Parathyroid adenoma (tissue), 2 donors: ENCODE data around the gene GRIK3.

Source experiments
- H2AFZ ChIP-seq: fragments of 300-600 bp; sonication (generic); one replicate; pipeline ENCODE4 v1.7.0; 2017; ENCODE audit warnings: antibody characterized with exemption, mild to moderate bottlenecking
- H3K27ac ChIP-seq: fragments of 300-600 bp; sonication (generic); one replicate; pipeline ENCODE4 v1.7.0; 2017
- H3K27me3 ChIP-seq: fragments of 300-600 bp; sonication (generic); one replicate; pipeline ENCODE4 v1.7.0; 2017; ENCODE audit warnings: low read length; ENCODE audit not compliant: control insufficient read depth, insufficient read depth
- H3K36me3 ChIP-seq: fragments of 300-600 bp; sonication (generic); one replicate; pipeline ENCODE4 v1.7.0; 2017; ENCODE audit warnings: low read length; ENCODE audit not compliant: control insufficient read depth, insufficient read depth
- H3K4me1 ChIP-seq: fragments of 300-600 bp; sonication (generic); one replicate; pipeline ENCODE4 v1.7.0; 2017; ENCODE audit warnings: control low read depth
- H3K4me2 ChIP-seq: fragments of 300-600 bp; sonication (generic); one replicate; pipeline ENCODE4 v1.7.0; 2017; ENCODE audit warnings: low read length
- H3K4me3 ChIP-seq: fragments of 300-600 bp; sonication (generic); one replicate; pipeline ENCODE4 v1.7.0; 2017; ENCODE audit warnings: low read depth, low read length
- H3K79me2 ChIP-seq: fragments of 300-600 bp; sonication (generic); one replicate; pipeline ENCODE4 v1.7.0; 2017; ENCODE audit warnings: control low read depth
- H3K9ac ChIP-seq: fragments of 300-600 bp; sonication (generic); one replicate; pipeline ENCODE4 v1.7.0; 2017; ENCODE audit warnings: mild to moderate bottlenecking
- H3K9me3 ChIP-seq: fragments of 300-600 bp; sonication (generic); one replicate; pipeline ENCODE4 v1.7.0; 2017; ENCODE audit warnings: low read length; ENCODE audit not compliant: control insufficient read depth
- TF ChIP-seq, protein P1 (sequence below): fragments of 300-600 bp; sonication (generic); IDR thresholded peaks from one replicate; pipeline ENCODE4 v1.7.0; 2017; ENCODE audit warnings: antibody characterized with exemption, mild to moderate bottlenecking
- donor health status: primary hyperparathyroidism.

The GRIK3 gene

DNA sequence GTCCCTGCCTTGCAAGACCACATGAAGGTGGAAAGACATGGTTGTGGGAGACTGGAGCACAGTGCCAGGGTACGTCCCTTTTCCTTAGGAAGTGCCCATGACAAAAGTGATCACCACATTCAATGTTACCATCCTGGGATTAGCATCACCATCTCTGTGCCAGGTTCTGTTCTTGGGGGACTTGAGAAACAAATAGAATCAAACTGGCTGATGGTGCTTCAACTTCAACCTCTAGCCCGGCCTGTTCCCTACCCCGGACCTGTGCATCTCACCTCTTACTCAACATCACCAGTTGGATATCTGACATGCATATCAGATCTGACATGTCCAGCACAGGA lies 153.3 kb downstream of the GRIK3 start:
- no peak overlapping the region for H3K4me3 ChIP-seq
- H2AFZ ChIP-seq: no peak overlapping the region
- no peaks in the 10 kb centered on the region for H3K4me1 ChIP-seq
- no peak overlapping the region for H3K27ac ChIP-seq
- TF ChIP-seq, protein P1, sequence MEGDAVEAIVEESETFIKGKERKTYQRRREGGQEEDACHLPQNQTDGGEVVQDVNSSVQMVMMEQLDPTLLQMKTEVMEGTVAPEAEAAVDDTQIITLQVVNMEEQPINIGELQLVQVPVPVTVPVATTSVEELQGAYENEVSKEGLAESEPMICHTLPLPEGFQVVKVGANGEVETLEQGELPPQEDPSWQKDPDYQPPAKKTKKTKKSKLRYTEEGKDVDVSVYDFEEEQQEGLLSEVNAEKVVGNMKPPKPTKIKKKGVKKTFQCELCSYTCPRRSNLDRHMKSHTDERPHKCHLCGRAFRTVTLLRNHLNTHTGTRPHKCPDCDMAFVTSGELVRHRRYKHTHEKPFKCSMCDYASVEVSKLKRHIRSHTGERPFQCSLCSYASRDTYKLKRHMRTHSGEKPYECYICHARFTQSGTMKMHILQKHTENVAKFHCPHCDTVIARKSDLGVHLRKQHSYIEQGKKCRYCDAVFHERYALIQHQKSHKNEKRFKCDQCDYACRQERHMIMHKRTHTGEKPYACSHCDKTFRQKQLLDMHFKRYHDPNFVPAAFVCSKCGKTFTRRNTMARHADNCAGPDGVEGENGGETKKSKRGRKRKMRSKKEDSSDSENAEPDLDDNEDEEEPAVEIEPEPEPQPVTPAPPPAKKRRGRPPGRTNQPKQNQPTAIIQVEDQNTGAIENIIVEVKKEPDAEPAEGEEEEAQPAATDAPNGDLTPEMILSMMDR: no peak
- no peaks in the 10 kb centered on the region for H3K79me2 ChIP-seq
- no peak overlapping the region for H3K4me2 ChIP-seq
- no peaks in the 10 kb centered on the region for H3K36me3 ChIP-seq
- H3K27me3 ChIP-seq: no peaks in the 10 kb centered on the region
- no peaks in the 10 kb centered on the region for H3K9me3 ChIP-seq
- H3K9ac ChIP-seq: no peak overlapping the region

DNA sequence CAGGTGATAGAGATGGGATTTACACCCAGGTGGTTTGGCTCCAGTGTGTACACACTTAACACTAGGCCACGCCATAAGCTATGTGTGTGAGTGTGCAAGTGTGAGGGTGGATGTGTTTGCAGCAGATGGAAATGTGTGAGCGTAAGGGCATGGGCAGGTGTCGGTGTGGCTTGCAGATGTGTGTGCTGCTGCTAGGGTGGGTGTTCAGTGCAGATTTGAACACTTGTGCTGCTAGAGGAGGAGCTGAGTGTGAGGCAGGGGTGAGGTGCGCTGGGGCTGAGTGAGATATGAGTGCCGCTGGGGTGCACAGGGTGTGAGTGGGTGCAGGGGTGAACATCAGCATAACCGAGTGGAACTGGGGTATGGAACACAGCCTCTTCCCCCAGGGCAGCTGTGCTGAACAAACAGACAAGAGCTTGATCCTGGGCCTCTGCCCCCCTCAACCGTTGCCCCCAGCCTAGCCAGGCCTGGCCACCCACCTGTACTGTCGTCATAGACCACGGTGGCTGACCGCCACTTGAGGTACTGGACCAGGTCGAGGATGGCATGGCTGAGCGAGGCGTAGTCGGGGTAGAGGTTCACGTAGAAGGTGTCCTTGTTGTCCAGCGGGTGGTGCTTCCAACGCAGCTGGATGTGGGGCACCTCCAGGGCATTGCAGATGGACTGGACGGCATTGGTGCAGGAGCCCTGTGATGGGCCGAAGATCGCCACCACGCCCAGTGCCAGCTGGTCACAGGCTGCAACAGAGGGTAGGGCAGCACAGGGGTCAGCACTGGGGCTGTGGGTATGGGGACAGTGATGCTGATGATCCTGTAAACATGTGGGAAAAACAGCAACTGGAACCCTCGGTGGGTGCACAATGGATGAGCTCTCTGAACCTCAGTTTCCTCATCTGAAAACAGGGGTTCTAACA lies 153.9 kb downstream of the GRIK3 start:
- Histone ChIP-seq H3K27ac (no peak overlapping the region), H2AFZ (no peak overlapping the region), H3K36me3 (no peaks in the 10 kb centered on the region), H3K4me2 (no peak overlapping the region), H3K4me1 (no peaks in the 10 kb centered on the region), H3K4me3 (no peak overlapping the region), H3K9me3 (no peaks in the 10 kb centered on the region), H3K9ac (no peak overlapping the region), H3K79me2 (no peaks in the 10 kb centered on the region), H3K27me3 (no peaks in the 10 kb centered on the region)
- TF ChIP-seq, protein P1: no peak

DNA sequence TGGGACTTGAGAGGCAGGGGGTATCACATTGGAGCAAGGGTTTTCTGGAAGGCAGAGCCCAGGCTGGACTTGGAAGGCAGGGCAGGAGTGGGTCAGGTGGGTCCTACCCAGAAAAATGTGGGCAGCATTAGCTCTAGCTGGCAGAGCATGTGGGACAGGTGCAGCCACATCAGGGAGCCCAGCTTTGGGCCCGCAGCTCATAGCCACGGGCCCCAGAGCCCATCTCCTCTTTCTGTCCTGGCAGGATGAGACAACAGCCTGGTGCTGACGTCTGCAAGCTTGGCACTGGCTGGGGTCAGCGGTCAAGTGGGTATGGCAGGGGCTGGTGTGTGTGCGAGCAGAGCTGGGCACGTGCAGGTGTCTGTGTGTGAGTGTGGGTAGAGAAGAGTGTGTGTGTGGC lies 154.7 kb downstream of the GRIK3 start:
- no peak overlapping the region for H2AFZ ChIP-seq
- no peaks in the 10 kb centered on the region for H3K4me1 ChIP-seq
- no peaks in the 10 kb centered on the region for H3K79me2 ChIP-seq
- no peak overlapping the region for H3K4me3 ChIP-seq
- H3K4me2 ChIP-seq: no peak overlapping the region
- H3K9me3 ChIP-seq: no peaks in the 10 kb centered on the region
- H3K27me3 ChIP-seq: no peaks in the 10 kb centered on the region
- H3K9ac ChIP-seq: no peak overlapping the region
- H3K36me3 ChIP-seq: no peaks in the 10 kb centered on the region
- TF ChIP-seq, protein P1: no peak
- no peak overlapping the region for H3K27ac ChIP-seq

DNA sequence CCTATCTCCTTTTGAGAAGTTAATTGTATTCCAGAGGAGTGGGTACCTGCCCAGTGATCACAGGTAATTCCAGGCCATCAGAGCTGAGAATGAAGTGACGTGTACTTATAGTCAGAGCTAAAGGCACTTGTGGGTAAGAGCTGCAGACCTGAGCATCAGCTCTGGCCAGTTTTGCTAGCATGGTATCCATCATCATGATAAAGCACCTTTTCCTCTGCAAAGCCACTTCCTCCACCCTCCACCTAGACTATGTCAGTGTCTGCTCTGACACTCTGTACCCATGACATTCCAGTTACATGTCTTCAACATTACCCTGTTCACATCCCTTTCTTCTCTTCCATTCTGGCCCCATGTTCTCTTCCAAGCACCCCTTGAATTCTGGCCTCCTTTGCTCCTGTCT lies 157.3 kb downstream of the GRIK3 start:
- H3K9ac ChIP-seq: no peak overlapping the region
- no peaks in the 10 kb centered on the region for H3K9me3 ChIP-seq
- H3K4me1 ChIP-seq: no peaks in the 10 kb centered on the region
- no peaks in the 10 kb centered on the region for H3K79me2 ChIP-seq
- no peaks in the 10 kb centered on the region for H3K36me3 ChIP-seq
- no peak overlapping the region for H3K4me2 ChIP-seq
- no peak overlapping the region for H2AFZ ChIP-seq
- no peaks in the 10 kb centered on the region for H3K27me3 ChIP-seq
- H3K27ac ChIP-seq: no peak overlapping the region
- TF ChIP-seq, protein P1: no peak
- H3K4me3 ChIP-seq: no peak overlapping the region
